HepG2 (cell line): ENCODE measurements around the gene PSMC4. TPM values are rescaled to one million over a fixed set of nuclear protein-coding genes. Genes with fewer than 3 reads are reported as not detected.

Experiments
- ATAC-seq: fragments of 200-7000 bp; cut with Tn5 transposase; 3 replicates; pipeline ENCODE4 v1.9.1; 2020; ENCODE audit warnings: mild to moderate bottlenecking, moderate library complexity
- BruUV-seq: library from RNA; stranded (reverse); fragments of 400-500 nt; replicated peaks from 2 replicates; lab custom pipeline; 2021; lab: Mats Ljungman, UMichigan
- CTCF ChIA-PET: fragments of 300-600 bp; formaldehyde crosslinking; extraction: SDS; loops from one replicate; lab custom pipeline; 2021; ENCODE audit warnings: low total read pairs, inconsistent platforms, low intra/inter-chr PET ratio; lab: Yijun Ruan, JAX
- POLR2A ChIA-PET: fragments of 350-600 bp; sonication (Branson Sonifier 250); formaldehyde crosslinking; loops from one replicate; lab custom pipeline; 2020; ENCODE audit warnings: antibody characterized with exemption, inconsistent platforms; lab: Yijun Ruan, JAX
- DNase-seq: peaks from one replicate; pipeline ENCODE4 v3.0.0-alpha.2; 2015; ENCODE audit warnings: low spot score
- FAIRE-seq: peaks from 3 replicates; lab custom pipeline; 2011; peaks lifted over from hg19 to GRCh38; lab: Jason Lieb, UNC
- H2AFZ ChIP-seq: one replicate; pipeline ENCODE4 v1.6.1; 2011; ENCODE audit warnings: low read length, inconsistent platforms
- H3K27ac ChIP-seq: fragments of 300-600 bp; 3 replicates; pipeline ENCODE4 v1.8.0; 2011; ENCODE audit warnings: mixed run types, mild to moderate bottlenecking, mixed read lengths, low read length, inconsistent platforms; ENCODE audit not compliant: insufficient read depth; ENCODE audit errors: extremely low read length
- H3K27me3 ChIP-seq, 2 experiments: fragments of 200-600 bp in 1 of 2; 2 replicates in 1 of 2; 3 replicates in 1 of 2; pipeline versions ENCODE4 v1.6.0 to v1.8.0; 2011; ENCODE audit warnings: low read length in 2 of 2, mild to moderate bottlenecking in 2 of 2, moderate library complexity in 2 of 2, inconsistent platforms in 1 of 2; ENCODE audit not compliant: insufficient read depth in 2 of 2, control insufficient read depth in 1 of 2
- H3K36me3 ChIP-seq, 2 experiments: fragments of 200-600 bp in 1 of 2; replicated peaks in 1 of 2; 2 replicates in 1 of 2; 3 replicates in 1 of 2; pipeline versions ENCODE4 v1.5.1 to v1.8.0; 2011; ENCODE audit warnings: low read length in 2 of 2, inconsistent platforms in 1 of 2; ENCODE audit not compliant: insufficient read depth in 2 of 2, control insufficient read depth in 1 of 2
- H3K4me1 ChIP-seq: 2 replicates; pipeline ENCODE4 v1.5.1; 2012; ENCODE audit warnings: low read length, inconsistent platforms; ENCODE audit not compliant: insufficient read depth
- H3K4me2 ChIP-seq: 2 replicates; pipeline ENCODE4 v1.6.0; 2011; ENCODE audit warnings: low read depth, low read length, inconsistent platforms
- H3K4me3 ChIP-seq, 3 experiments: fragments of 200-600 bp in 1 of 3; sonication (generic), shearing (Covaris generic) in 1 of 3; replicated peaks in 1 of 3; 2 replicates each; pipeline ENCODE4 v1.5.1; 2011 to 2016; ENCODE audit warnings: low read length in 3 of 3, inconsistent platforms in 2 of 3, low read depth in 2 of 3, mild to moderate bottlenecking in 2 of 3, control low read depth in 1 of 3, mixed read lengths in 1 of 3; ENCODE audit not compliant: insufficient read depth in 1 of 3
- H3K79me2 ChIP-seq: one replicate; pipeline ENCODE4 v1.6.1; 2011; ENCODE audit warnings: low read length, inconsistent platforms; ENCODE audit not compliant: insufficient read depth
- H3K9ac ChIP-seq: 2 replicates; pipeline ENCODE4 v1.6.0; 2011; ENCODE audit warnings: mild to moderate bottlenecking, low read depth, low read length, inconsistent platforms; ENCODE audit not compliant: insufficient read depth
- H3K9me3 ChIP-seq: 2 replicates; pipeline ENCODE4 v1.5.1; 2012; ENCODE audit warnings: mild to moderate bottlenecking, low read length
- H4K20me1 ChIP-seq: 2 replicates; pipeline ENCODE4 v1.6.0; 2011; ENCODE audit warnings: inconsistent platforms, mild to moderate bottlenecking, low read length, moderate library complexity; ENCODE audit not compliant: insufficient read depth
- CTCF ChIP-seq: sonication (generic); formaldehyde crosslinking; IDR thresholded peaks from 2 replicates; pipeline ENCODE4 v1.5.0; 2020; ENCODE audit warnings: mild to moderate bottlenecking, missing genetic modification reagents, moderate library complexity
- POLR2A ChIP-seq, 2 experiments: IDR thresholded peaks; 2 replicates each; pipeline ENCODE4 v1.6.1; 2011; ENCODE audit warnings: low read depth in 2 of 2, low read length in 2 of 2, mild to moderate bottlenecking in 1 of 2, moderate library complexity in 1 of 2; ENCODE audit not compliant: insufficient read depth in 1 of 2
- SIX1 ChIP-seq: sonication (generic); formaldehyde crosslinking; IDR thresholded peaks from 2 replicates; pipeline ENCODE4 v1.4.0; 2020; ENCODE audit warnings: missing genetic modification reagents, borderline replicate concordance
- XRCC5 ChIP-seq: fragments of 200-400 bp; formaldehyde crosslinking; optimal IDR thresholded peaks from 2 replicates; pipeline ENCODE3; 2017; ENCODE audit warnings: mild to moderate bottlenecking, low read length
- ZC3H4 ChIP-seq: sonication (generic); formaldehyde crosslinking; IDR thresholded peaks from 2 replicates; pipeline ENCODE4 v1.4.0; 2020; ENCODE audit warnings: missing genetic modification reagents, borderline replicate concordance
- ZFAT ChIP-seq: sonication (generic); formaldehyde crosslinking; conservative IDR thresholded peaks from 2 replicates; pipeline ENCODE4 v1.8.1; 2023; ENCODE audit warnings: missing genetic modification reagents, inconsistent platforms
- ZNF234 ChIP-seq: sonication (generic); formaldehyde crosslinking; conservative IDR thresholded peaks from 2 replicates; pipeline ENCODE4 v1.5.1; 2020; ENCODE audit warnings: mild to moderate bottlenecking, missing genetic modification reagents
- ZNF264 ChIP-seq: sonication (generic); formaldehyde crosslinking; IDR thresholded peaks from 2 replicates; pipeline ENCODE4 v1.4.0; 2020; ENCODE audit warnings: missing genetic modification reagents
- ZNF432 ChIP-seq: sonication (generic); formaldehyde crosslinking; IDR thresholded peaks from 2 replicates; pipeline ENCODE4 v1.5.0; 2020; ENCODE audit warnings: missing genetic modification reagents, mild to moderate bottlenecking, borderline replicate concordance
- ZNF773 ChIP-seq: sonication (generic); formaldehyde crosslinking; IDR thresholded peaks from 2 replicates; pipeline ENCODE4 v1.4.0; 2020; ENCODE audit warnings: missing genetic modification reagents, borderline replicate concordance
- ZNF816 ChIP-seq: sonication (generic); formaldehyde crosslinking; IDR thresholded peaks from 2 replicates; pipeline ENCODE4 v1.8.0; 2022; ENCODE audit warnings: missing genetic modification reagents, mild to moderate bottlenecking, borderline replicate concordance
- WGBS: methylation state at CpG from one replicate; pipeline ENCODE4 v1.1.6; 2017; ENCODE audit warnings: low lambda C conversion rate; 5-methylcytosine and 5-hydroxymethylcytosine counted together
- in situ Hi-C: cut with HindIII; loops from 2 replicates; pipeline ENCODE4 v1.10.0; 2017; ENCODE audit warnings: low pct_unique_long_range_greater_than_20kb; ENCODE audit not compliant: extremely low pct_ligation_motif_present
- intact Hi-C: fragments of 100-400 bp; cut with micrococcal nuclease; formaldehyde crosslinking; loops from one replicate; pipeline ENCODE4 v1.10.0; 2022; ENCODE audit not compliant: unreplicated experiment
- polyA plus RNA-seq, 8 experiments: library from polyadenylated mRNA; depleted of rRNA in 3 of 8; stranded (reverse) in 7 of 8; unstranded in 1 of 8; fragments of >200 nt; fragmentation: Illumina TruSeq in 4 of 8; extraction: Trizol in 4 of 8; gene quantifications; 2 replicates each; pipeline versions ENCODE4 v1.2.1 to v1.2.3, GENCODE V29; 2011 to 2016; ENCODE audit warnings: low read depth in 4 of 8, missing spikeins in 1 of 8, mixed read lengths in 1 of 8; ENCODE audit not compliant: insufficient read depth in 1 of 8
- total RNA-seq, 5 experiments: library from RNA; depleted of rRNA; stranded (reverse); fragments of >200 nt; fragmentation: Illumina TruSeq; extraction: Trizol; gene quantifications; 2 replicates each; pipeline ENCODE4 v1.2.3, GENCODE V29; 2016; ENCODE audit warnings: low read depth in 1 of 5
- TF ChIP-seq, protein P1 (sequence below): sonication (generic); formaldehyde crosslinking; IDR thresholded peaks from 2 replicates; pipeline ENCODE4 v1.4.0; 2020; ENCODE audit warnings: mild to moderate bottlenecking, missing genetic modification reagents
- TF ChIP-seq, protein P2 (sequence below): sonication (generic); formaldehyde crosslinking; conservative IDR thresholded peaks from 2 replicates; pipeline ENCODE4 v1.4.0; 2020; ENCODE audit warnings: missing genetic modification reagents

PSMC4 gene
- total and polyA plus RNA-seq, 2 of the 13 experiments (the other 11 are each of a cell fraction or from before 2014, with no cell fraction given) = 49.9 to 160 TPM

DNA sequence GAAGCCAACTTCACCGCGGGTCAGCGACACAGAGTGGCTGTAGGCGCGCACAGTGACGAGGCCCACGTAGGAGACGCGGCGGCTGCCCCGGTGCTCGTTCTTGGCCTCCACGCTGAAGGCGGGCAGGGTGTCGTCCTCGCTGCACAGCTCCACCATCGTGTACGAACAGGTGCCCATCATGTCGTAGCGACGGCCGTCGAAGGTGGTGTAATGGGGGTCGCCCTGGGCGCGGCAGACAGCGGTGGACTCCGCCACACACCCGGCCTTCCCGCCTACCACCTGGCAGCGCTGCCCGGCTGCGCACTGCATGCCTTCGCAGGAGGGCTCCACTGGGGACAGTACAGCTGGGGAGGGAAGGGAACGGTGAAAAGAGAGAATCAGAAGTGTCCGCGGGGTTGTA is 46.6 kb upstream of the PSMC4 start:
- WGBS = 93% methylated on average over 20 of the region's 37 CpGs
- in situ Hi-C loops (no loop called here), intact Hi-C loops (no loop called here)
- Histone ChIP-seq H3K36me3 (no peaks in the 10 kb centered on the region), H4K20me1 (no peaks in the 10 kb centered on the region), H3K4me3 (no peak overlapping the region), H3K27me3 (no peaks in the 10 kb centered on the region; a peak in 1 of 5 replicates), H3K27ac (no peak overlapping the region), H3K4me2 (no peak overlapping the region), H2AFZ (no peak overlapping the region), H3K9ac (no peak overlapping the region), H3K79me2 (no peaks in the 10 kb centered on the region), H3K9me3 (no peaks in the 10 kb centered on the region), H3K4me1 (peaks cover 6% of the 10 kb centered on the region; the same call in 1 of the 2 replicates)
- CTCF ChIA-PET = no interaction called here
- TF ChIP-seq ZNF816 (no peak), ZNF264 (CRISPR knock-in tag) (no peak), ZNF234 (CRISPR knock-in tag) (no peak)
- TF ChIP-seq, protein P1, sequence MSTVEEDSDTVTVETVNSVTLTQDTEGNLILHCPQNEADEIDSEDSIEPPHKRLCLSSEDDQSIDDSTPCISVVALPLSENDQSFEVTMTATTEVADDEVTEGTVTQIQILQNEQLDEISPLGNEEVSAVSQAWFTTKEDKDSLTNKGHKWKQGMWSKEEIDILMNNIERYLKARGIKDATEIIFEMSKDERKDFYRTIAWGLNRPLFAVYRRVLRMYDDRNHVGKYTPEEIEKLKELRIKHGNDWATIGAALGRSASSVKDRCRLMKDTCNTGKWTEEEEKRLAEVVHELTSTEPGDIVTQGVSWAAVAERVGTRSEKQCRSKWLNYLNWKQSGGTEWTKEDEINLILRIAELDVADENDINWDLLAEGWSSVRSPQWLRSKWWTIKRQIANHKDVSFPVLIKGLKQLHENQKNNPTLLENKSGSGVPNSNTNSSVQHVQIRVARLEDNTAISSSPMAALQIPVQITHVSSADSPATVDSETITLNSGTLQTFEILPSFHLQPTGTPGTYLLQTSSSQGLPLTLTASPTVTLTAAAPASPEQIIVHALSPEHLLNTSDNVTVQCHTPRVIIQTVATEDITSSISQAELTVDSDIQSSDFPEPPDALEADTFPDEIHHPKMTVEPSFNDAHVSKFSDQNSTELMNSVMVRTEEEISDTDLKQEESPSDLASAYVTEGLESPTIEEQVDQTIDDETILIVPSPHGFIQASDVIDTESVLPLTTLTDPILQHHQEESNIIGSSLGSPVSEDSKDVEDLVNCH (CRISPR knock-in tag) = no peak
- BruUV-seq = no TSS peak
- DNase-seq = no peak
- no peak for ATAC-seq
- POLR2A ChIA-PET = no interaction called here
- FAIRE-seq = no peak

DNA sequence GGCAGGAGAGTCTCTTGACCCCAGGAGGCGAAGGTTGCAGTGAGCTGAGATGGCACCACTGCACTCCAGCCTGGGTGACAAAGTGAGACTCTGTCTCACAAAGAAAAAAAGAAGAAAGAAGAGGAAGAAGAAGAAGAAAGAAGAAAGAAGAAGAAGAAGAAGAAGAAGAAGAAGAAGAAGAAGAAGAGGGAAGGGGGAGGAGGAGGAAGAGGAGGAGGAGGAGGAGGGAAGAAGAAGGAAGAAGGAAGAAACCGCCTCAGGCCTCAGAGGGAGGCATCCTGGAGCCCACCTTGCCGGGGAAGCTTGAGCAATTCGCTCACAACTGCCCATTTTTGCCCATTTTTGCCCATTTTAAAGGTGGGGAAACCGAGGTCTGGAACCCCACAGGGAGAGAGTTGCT is 46.0 kb upstream of the PSMC4 start:
- no TSS peak for BruUV-seq
- CTCF ChIA-PET = no interaction called here
- Histone ChIP-seq H2AFZ (no peak overlapping the region), H3K4me3 (no peak overlapping the region), H3K4me2 (no peak overlapping the region), H3K36me3 (no peaks in the 10 kb centered on the region), H3K27ac (no peak overlapping the region), H3K79me2 (no peaks in the 10 kb centered on the region), H3K27me3 (no peaks in the 10 kb centered on the region), H4K20me1 (no peaks in the 10 kb centered on the region), H3K4me1 (peaks cover 6% of the 10 kb centered on the region; the same call in 1 of the 2 replicates), H3K9me3 (no peaks in the 10 kb centered on the region), H3K9ac (no peak overlapping the region)
- 29% methylated on average over 5 of the region's 5 CpGs for WGBS
- FAIRE-seq = no peak
- POLR2A ChIA-PET = no interaction called here
- no peak for TF ChIP-seq ZC3H4 (CRISPR knock-in tag)
- TF ChIP-seq ZNF773 = no peak
- TF ChIP-seq ZFAT (CRISPR knock-in tag) = no peak
- no peak for TF ChIP-seq POLR2A (IDR thresholded peaks at IDR 0.05; ENCODE audit: insufficient read depth in 1 of 2, low read depth in 2 of 2, low read length in 2 of 2)
- TF ChIP-seq CTCF = no peak
- TF ChIP-seq XRCC5 = no peak
- TF ChIP-seq, protein P2, sequence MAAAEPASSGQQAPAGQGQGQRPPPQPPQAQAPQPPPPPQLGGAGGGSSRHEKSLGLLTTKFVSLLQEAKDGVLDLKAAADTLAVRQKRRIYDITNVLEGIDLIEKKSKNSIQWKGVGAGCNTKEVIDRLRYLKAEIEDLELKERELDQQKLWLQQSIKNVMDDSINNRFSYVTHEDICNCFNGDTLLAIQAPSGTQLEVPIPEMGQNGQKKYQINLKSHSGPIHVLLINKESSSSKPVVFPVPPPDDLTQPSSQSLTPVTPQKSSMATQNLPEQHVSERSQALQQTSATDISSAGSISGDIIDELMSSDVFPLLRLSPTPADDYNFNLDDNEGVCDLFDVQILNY (CRISPR knock-in tag) = no peak
- no peak for TF ChIP-seq ZNF432 (CRISPR knock-in tag)
- TF ChIP-seq SIX1 (CRISPR knock-in tag) = no peak
- no peak for TF ChIP-seq ZNF234 (CRISPR knock-in tag)
- intact Hi-C loops (no loop called here), in situ Hi-C loops (no loop called here)
- ATAC-seq = no peak
- no peak for DNase-seq
